Measurements from ENCODE around the gene MDH1.
"Not testable (repeated sequence)": the region's sequence is repeated elsewhere in the genome, so short reads cannot be mapped to it uniquely, and the experiment has no call there.

Gene MDH1

DNA sequence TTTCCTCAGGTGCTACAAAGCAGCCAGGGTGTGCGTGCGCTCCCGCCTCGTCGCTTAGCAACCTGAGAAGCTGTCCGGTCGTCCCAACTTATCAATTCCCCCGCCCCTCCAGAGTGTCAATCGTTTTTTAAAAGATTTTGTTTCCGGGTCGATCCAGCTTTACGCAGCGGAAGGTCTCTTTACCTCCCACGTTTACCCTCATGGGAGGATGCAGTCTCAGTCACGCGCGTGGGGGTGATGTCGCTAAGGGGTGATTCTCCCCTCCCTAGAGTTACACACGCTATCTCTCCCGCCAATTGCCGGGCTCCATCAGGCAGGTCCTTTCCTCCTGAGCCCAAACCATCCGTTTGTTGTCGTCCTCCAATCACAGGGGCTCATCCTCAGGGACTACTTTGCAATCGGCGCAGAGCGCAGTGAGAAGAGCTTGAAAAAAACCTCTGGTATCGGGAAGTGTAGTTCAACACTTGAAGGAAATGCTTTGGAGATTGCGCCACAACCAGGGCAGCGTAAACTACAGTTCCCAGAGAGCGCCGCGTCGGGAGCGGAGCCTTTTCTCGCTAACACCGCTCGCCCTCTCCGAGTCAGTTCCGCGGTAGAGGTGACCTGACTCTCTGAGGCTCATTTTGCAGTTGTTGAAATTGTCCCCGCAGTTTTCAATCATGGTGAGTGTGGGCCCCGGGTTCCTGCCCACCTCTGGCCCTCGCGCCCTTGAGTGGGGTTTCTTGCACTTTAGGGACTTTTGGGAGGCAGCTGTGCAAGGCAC is at the start of gene MDH1, which contains the start of gene WDPCP:
Gene MDH1 (plus strand): TSS at position 579 of the 763 bp plus-strand sequence. CDS start 81 bp downstream, at position 660.
Gene WDPCP (minus strand): TSS at position 93 of the 763 bp plus-strand sequence. CDS start 206 bp downstream, outside the sequence.
- H3K9me3 ChIP-seq (ENCODE audit: insufficient read depth, low read length), result no peaks in the 10 kb centered on the region
- peaks cover 6% of the 10 kb centered on the region for H3K27me3 ChIP-seq (ENCODE audit: insufficient read depth, insufficient read length)
- peak; percentile 98 for DNase-seq (ENCODE audit: low read depth, low spot score)
- H3K9ac ChIP-seq (ENCODE audit: insufficient read length, low read depth), result peak within 1 kb of the TSS; percentile 86
- TF ChIP-seq SUZ12 (IDR thresholded peaks at IDR 0.05; ENCODE audit: extremely low read depth, insufficient read depth, insufficient read length) (no peak), YY1 (IDR thresholded peaks at IDR 0.05; ENCODE audit: insufficient read depth, insufficient read length) (no peak), ZNF274 (IDR thresholded peaks at IDR 0.05; ENCODE audit: low read depth, low read length) (no peak)
- peaks cover 21% of the 10 kb centered on the region for H3K36me3 ChIP-seq (ENCODE audit: insufficient read depth, insufficient read length, low read length)
- H3K4me1 ChIP-seq (ENCODE audit: insufficient read depth, insufficient read length), result no peaks in the 10 kb centered on the region
- H3K4me3 ChIP-seq (ENCODE audit: insufficient read length, low read depth), result peak within 1 kb of the TSS; percentile 66

DNA sequence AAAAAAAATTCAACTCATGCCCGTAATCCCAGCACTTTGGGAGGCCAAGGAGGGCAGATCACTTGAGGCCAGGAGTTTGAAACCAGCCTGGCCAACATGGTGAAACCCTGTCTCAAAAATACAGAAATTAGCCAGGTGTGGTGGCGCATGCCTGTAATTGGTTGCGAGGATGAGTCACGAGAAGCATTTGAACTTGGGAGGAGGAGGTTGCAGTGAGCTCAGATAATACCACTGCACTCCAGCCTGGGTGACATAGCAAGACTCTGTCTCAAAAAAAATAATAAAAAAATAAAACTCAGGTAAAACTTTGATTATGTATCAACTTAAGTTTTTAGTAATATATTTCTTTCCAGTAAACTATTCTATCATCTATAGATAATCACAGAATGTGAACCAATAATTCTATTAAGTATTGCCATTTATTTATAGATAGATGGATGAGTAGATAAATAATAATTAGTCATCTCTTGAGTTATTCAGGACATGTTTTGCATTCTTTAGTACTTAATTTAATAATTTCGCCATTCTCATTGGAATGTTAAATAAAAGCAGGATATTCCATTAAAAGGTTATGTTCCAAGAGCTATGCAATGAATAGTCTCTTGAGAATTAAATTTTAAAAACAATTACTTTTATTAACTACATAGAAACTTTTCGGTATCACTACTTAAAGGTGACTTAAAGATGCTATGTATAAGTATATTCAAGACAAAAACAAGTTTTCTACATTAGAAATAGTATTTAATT is 49.2 kb upstream of the MDH1 start:
- H3K4me1 ChIP-seq (ENCODE audit: insufficient read depth, insufficient read length), result no peaks in the 10 kb centered on the region
- H3K9ac ChIP-seq (ENCODE audit: insufficient read length, low read depth), result no peak overlapping the region
- no peaks in the 10 kb centered on the region for H3K9me3 ChIP-seq (ENCODE audit: insufficient read depth, low read length)
- H3K36me3 ChIP-seq (ENCODE audit: insufficient read depth, insufficient read length, low read length), result no peaks in the 10 kb centered on the region
- DNase-seq (ENCODE audit: low read depth, low spot score), result no peak
- H3K27me3 ChIP-seq (ENCODE audit: insufficient read depth, insufficient read length), result no peaks in the 10 kb centered on the region
- TF ChIP-seq SUZ12 (IDR thresholded peaks at IDR 0.05; ENCODE audit: extremely low read depth, insufficient read depth, insufficient read length) (no peak), YY1 (IDR thresholded peaks at IDR 0.05; ENCODE audit: insufficient read depth, insufficient read length) (no peak), ZNF274 (IDR thresholded peaks at IDR 0.05; ENCODE audit: low read depth, low read length) (no peak)
- no peak overlapping the region for H3K4me3 ChIP-seq (ENCODE audit: insufficient read length, low read depth)

DNA sequence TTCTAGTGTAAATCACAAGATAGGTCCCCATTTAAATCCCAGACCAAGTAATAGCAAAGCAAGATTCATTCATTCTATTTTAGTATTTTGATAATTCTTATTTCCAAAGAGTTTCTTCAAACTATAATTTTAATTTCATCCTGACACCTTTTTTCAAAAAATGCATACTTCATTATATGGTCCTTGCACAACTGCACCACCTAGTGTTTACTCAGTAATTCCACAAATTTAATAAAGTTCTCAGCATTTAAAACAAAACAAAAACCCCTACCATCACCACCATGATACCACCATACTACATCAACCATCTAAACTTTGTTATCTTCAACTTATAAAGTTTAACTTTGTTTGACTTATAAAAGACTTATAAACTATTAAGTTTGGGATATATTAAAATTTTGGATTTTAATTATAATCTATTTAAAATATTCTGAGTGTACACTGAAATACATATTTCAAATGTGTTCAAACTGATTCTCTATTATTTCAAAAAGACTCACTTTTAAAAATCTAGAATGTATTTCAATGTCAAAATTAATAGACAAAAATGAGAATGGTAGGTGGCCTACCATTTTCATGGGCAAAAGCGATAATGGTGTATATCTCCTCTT is 44.6 kb upstream of the MDH1 start:
- no peaks in the 10 kb centered on the region for H3K9me3 ChIP-seq (ENCODE audit: insufficient read depth, low read length)
- TF ChIP-seq SUZ12 (IDR thresholded peaks at IDR 0.05; ENCODE audit: extremely low read depth, insufficient read depth, insufficient read length) (no peak), YY1 (IDR thresholded peaks at IDR 0.05; ENCODE audit: insufficient read depth, insufficient read length) (no peak), ZNF274 (IDR thresholded peaks at IDR 0.05; ENCODE audit: low read depth, low read length) (no peak)
- no peaks in the 10 kb centered on the region for H3K27me3 ChIP-seq (ENCODE audit: insufficient read depth, insufficient read length)
- no peak overlapping the region for H3K4me3 ChIP-seq (ENCODE audit: insufficient read length, low read depth)
- H3K36me3 ChIP-seq (ENCODE audit: insufficient read depth, insufficient read length, low read length), result no peaks in the 10 kb centered on the region
- H3K9ac ChIP-seq (ENCODE audit: insufficient read length, low read depth), result no peak overlapping the region
- H3K4me1 ChIP-seq (ENCODE audit: insufficient read depth, insufficient read length), result no peaks in the 10 kb centered on the region
- no peak for DNase-seq (ENCODE audit: low read depth, low spot score)

DNA sequence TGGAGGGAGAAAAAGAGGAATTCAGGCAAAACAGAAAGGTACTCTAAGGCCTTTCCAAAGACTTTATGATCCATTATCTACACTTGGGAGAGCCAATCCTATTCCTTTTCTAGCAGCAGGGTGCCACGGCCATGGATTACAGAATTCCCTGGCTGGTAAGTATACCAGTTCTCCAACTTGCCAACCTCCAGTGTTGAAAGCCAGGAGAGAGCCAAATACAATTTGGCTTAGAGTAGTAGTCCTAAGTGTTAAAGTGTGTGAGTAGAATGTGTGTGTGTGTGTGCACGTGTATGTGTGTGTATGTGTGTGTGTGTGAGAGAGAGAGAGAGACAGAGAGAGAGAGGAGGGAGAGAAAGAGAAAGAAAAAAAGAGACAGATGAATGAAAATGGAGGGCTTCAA is 43.7 kb upstream of the MDH1 start:
- Histone ChIP-seq H3K4me1 (ENCODE audit: insufficient read depth, insufficient read length) (no peaks in the 10 kb centered on the region), H3K36me3 (ENCODE audit: insufficient read depth, insufficient read length, low read length) (no peaks in the 10 kb centered on the region), H3K9me3 (ENCODE audit: insufficient read depth, low read length) (no peaks in the 10 kb centered on the region), H3K4me3 (ENCODE audit: insufficient read length, low read depth) (no peak overlapping the region), H3K9ac (ENCODE audit: insufficient read length, low read depth) (no peak overlapping the region), H3K27me3 (ENCODE audit: insufficient read depth, insufficient read length) (no peaks in the 10 kb centered on the region)
- no peak for TF ChIP-seq SUZ12 (IDR thresholded peaks at IDR 0.05; ENCODE audit: extremely low read depth, insufficient read depth, insufficient read length)
- no peak for DNase-seq (ENCODE audit: low read depth, low spot score)

DNA sequence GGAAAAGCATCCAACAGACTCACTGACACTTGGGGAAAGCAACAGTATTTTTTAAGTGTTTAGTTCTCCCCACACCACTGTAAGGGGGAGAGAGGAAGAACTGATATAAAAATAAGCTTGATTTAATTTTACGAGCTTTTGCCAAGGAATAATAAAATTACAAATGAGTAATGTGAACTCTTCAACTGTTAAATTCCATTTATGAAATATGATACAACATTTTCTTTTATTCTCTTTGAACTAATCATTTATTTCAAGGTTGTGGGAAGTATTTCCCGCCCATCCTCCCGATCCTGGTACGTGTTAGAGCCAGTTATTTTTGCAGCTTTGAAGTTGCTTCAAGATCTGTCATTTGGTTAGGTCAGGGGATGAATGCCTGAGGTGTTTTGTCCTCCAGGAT is 35.7 kb upstream of the MDH1 start:
- H3K36me3 ChIP-seq (ENCODE audit: insufficient read depth, insufficient read length, low read length), result no peaks in the 10 kb centered on the region
- no peak overlapping the region for H3K4me3 ChIP-seq (ENCODE audit: insufficient read length, low read depth)
- H3K27me3 ChIP-seq (ENCODE audit: insufficient read depth, insufficient read length), result no peaks in the 10 kb centered on the region
- H3K9me3 ChIP-seq (ENCODE audit: insufficient read depth, low read length), result no peaks in the 10 kb centered on the region
- no peaks in the 10 kb centered on the region for H3K4me1 ChIP-seq (ENCODE audit: insufficient read depth, insufficient read length)
- H3K9ac ChIP-seq (ENCODE audit: insufficient read length, low read depth), result no peak overlapping the region
- no peak for DNase-seq (ENCODE audit: low read depth, low spot score)
- no peak for TF ChIP-seq YY1 (IDR thresholded peaks at IDR 0.05; ENCODE audit: insufficient read depth, insufficient read length)
- TF ChIP-seq ZNF274 (IDR thresholded peaks at IDR 0.05; ENCODE audit: low read depth, low read length), result no peak
- TF ChIP-seq SUZ12 (IDR thresholded peaks at IDR 0.05; ENCODE audit: extremely low read depth, insufficient read depth, insufficient read length), result no peak

DNA sequence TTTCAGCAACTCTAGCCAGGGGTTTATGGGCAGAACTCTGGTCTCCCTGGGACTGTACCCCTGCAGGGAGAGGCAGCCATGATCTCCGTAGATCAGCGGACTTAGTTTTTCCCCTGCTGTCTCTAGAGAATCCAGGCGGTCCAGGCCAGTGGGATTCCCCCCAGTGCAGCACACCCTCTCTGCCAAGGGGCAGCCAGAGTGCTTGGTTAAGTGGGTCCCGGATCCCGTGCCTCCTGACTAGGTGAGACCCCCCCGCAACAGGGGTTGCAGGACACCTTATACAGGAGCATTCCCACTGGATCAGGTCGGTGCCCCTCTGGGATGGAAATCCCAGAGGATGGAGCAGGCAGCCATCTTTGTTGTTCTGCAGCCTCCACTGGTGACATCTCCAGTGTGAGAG is 33.5 kb upstream of the MDH1 start:
- no peak for DNase-seq (ENCODE audit: low read depth, low spot score)
- Histone ChIP-seq H3K4me1 (ENCODE audit: insufficient read depth, insufficient read length) (no peaks in the 10 kb centered on the region), H3K27me3 (ENCODE audit: insufficient read depth, insufficient read length) (no peaks in the 10 kb centered on the region), H3K9ac (ENCODE audit: insufficient read length, low read depth) (no peak overlapping the region), H3K4me3 (ENCODE audit: insufficient read length, low read depth) (no peak overlapping the region), H3K36me3 (ENCODE audit: insufficient read depth, insufficient read length, low read length) (no peaks in the 10 kb centered on the region), H3K9me3 (ENCODE audit: insufficient read depth, low read length) (no peaks in the 10 kb centered on the region)
- TF ChIP-seq YY1 (IDR thresholded peaks at IDR 0.05; ENCODE audit: insufficient read depth, insufficient read length) (no peak), SUZ12 (IDR thresholded peaks at IDR 0.05; ENCODE audit: extremely low read depth, insufficient read depth, insufficient read length) (no peak), ZNF274 (IDR thresholded peaks at IDR 0.05; ENCODE audit: low read depth, low read length) (no peak)

DNA sequence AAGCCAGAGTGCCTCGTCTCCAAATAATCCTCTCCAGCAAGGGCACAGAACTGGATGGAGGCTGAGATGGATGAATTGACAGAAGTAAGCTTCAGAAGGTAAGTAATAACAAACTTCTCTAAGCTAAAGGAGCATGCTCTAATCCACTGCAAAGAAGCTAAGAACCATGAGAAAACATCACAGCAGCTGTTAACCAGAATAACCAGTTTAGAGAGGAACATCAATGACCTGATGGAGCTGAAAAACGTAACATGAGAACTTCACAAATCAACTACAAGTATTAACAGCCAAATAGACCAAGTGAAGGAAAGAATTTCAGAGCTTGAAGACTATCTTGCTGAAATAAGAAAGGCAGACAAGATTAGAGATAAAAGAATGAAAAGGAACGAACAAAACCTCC is 32.8 kb upstream of the MDH1 start:
- Histone ChIP-seq H3K4me1 (ENCODE audit: insufficient read depth, insufficient read length) (no peaks in the 10 kb centered on the region), H3K4me3 (ENCODE audit: insufficient read length, low read depth) (no peak overlapping the region), H3K36me3 (ENCODE audit: insufficient read depth, insufficient read length, low read length) (no peaks in the 10 kb centered on the region), H3K9me3 (ENCODE audit: insufficient read depth, low read length) (no peaks in the 10 kb centered on the region), H3K27me3 (ENCODE audit: insufficient read depth, insufficient read length) (no peaks in the 10 kb centered on the region), H3K9ac (ENCODE audit: insufficient read length, low read depth) (no peak overlapping the region)
- DNase-seq (ENCODE audit: low read depth, low spot score), result no peak
- no peak for TF ChIP-seq YY1 (IDR thresholded peaks at IDR 0.05; ENCODE audit: insufficient read depth, insufficient read length)

DNA sequence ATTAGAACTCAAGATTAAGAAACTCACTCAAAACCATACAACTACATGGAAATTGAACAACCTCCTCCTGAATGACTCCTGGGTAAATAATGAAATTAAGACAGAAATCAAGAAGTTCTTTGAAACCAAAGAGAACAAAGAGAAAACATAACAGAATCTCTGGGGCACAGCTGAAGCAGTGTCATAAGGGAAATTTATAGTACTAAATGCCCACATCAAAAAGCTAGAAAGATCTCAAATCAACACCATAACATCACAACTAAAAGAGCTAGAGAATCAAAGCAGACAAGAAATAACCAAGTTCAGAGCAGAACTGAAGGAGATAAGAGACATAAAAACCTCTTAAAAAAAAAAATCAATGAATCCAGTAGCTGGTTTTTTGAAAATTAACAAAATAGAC is 30.9 kb upstream of the MDH1 start:
- H3K9ac ChIP-seq (ENCODE audit: insufficient read length, low read depth); H3K36me3 ChIP-seq (ENCODE audit: insufficient read depth, insufficient read length, low read length); H3K9me3 ChIP-seq (ENCODE audit: insufficient read depth, low read length); H3K4me3 ChIP-seq (ENCODE audit: insufficient read length, low read depth); H3K27me3 ChIP-seq (ENCODE audit: insufficient read depth, insufficient read length); H3K4me1 ChIP-seq (ENCODE audit: insufficient read depth, insufficient read length); DNase-seq (ENCODE audit: low read depth, low spot score): not testable (repeated sequence)

DNA sequence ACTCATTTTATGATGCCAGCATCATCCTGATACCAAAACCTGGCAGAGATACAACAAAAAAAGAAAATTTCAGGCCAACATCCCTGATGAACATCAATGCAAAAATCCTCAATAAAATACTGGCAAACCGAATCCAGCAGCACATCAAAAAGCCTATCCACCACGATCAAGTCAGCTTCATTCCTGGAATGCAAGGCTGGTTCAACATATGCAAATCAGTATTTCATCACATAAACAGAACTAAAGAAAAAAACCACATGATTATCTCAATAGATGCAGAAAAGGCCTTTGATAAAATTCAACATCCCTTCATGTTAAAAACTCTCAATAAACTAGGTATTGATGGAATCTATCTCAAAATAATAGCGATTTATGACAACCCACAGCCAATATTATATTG is 29.8 kb upstream of the MDH1 start:
- H3K4me3 ChIP-seq (ENCODE audit: insufficient read length, low read depth); DNase-seq (ENCODE audit: low read depth, low spot score); H3K9ac ChIP-seq (ENCODE audit: insufficient read length, low read depth); H3K4me1 ChIP-seq (ENCODE audit: insufficient read depth, insufficient read length); H3K9me3 ChIP-seq (ENCODE audit: insufficient read depth, low read length); H3K27me3 ChIP-seq (ENCODE audit: insufficient read depth, insufficient read length); H3K36me3 ChIP-seq (ENCODE audit: insufficient read depth, insufficient read length, low read length): not testable (repeated sequence)
